ENCODE measurements around the gene MYO1B.

The MYO1B gene

DNA sequence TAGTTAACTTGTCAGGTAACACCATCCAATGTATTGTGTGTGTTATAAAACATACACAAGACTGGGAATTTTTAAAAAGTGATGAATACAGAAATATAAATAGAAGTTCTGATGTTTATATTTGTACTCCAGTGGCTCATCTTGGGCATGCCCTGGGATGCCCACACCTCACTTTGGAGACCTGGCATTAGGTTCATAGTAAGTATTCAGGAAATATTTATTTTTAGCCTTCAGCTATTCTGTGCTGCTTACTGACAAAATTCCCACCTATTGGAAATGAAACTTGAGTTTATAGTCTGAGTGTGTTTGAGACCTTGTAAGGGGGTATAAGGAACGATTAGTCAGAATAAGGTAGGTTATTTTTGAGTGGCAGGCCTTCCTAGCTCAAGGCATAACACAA is 67.5 kb downstream of the MYO1B start:
- TF ChIP-seq CTCF (IDR thresholded peaks at IDR 0.05; ENCODE audit: low read depth, low read length, missing control alignments) = no peak
- no peak overlapping the region for H3K4me3 ChIP-seq (replicated peaks; ENCODE audit: low read depth, low read length)
- no peak for DNase-seq (ENCODE audit: extremely low read depth, low read depth)

DNA sequence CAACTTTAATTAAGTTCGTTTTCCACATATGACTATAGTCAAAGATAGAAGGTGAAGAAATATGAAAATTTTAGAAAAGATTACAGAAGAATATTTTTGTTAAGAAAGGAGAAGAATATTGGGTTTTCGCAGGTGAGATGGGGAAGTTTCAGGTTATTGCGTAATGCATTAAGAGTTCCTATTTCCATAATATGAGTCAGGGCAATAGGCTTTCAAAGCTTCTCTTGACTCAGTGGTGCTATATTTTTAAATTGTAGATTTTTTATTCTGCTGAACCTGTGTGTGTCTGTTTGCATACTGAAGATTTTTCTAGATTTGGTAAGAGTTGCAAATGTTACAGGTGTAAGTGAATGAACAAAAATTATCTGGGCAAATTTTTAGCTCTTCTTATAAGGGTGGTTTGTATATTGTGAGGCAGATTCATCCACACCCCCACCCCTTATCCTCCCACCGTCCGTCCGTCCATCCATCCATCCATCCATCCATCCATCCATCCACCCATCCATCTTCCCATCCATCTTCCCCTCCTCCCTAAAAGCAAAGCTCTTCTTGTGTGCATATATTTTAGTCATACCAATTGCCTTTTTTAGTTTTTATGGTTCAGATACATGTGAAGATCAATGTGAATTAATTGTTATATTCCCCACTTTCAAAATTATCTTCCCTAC is 69.6 kb downstream of the MYO1B start:
- TF ChIP-seq CTCF (IDR thresholded peaks at IDR 0.05; ENCODE audit: low read depth, low read length, missing control alignments) = no peak
- no peak overlapping the region for H3K4me3 ChIP-seq (replicated peaks; ENCODE audit: low read depth, low read length)
- DNase-seq (ENCODE audit: extremely low read depth, low read depth) = no peak

DNA sequence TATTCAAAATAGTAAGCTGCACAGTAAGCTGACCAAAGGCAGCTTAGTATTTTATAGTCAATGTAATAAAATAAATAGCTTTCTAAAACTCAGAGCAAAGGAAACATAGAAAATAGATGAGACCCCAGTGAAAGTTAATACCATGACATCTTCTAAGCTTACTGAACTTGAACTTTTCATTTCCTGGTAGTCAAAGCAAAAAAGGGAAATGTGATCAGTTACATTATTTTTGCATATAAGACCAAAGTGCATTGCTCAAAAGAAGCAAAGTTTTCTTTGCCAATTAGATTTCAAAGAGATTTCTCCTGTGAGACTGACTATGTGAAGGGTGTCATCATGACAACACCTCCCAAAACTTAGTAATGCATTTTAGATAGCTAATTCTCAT is 70.2 kb downstream of the MYO1B start:
- no peak overlapping the region for H3K4me3 ChIP-seq (replicated peaks; ENCODE audit: low read depth, low read length)
- no peak for DNase-seq (ENCODE audit: extremely low read depth, low read depth)
- TF ChIP-seq CTCF (IDR thresholded peaks at IDR 0.05; ENCODE audit: low read depth, low read length, missing control alignments) = no peak

- TF ChIP-seq CTCF (IDR thresholded peaks at IDR 0.05; ENCODE audit: low read depth, low read length, missing control alignments) = no peak
- no peak overlapping the region for H3K4me3 ChIP-seq (replicated peaks; ENCODE audit: low read depth, low read length)
- DNase-seq (ENCODE audit: extremely low read depth, low read depth) = no peak
Measured at GRCh38 chr2:191316246-191316994, 71.2 kb downstream of the MYO1B start.

DNA sequence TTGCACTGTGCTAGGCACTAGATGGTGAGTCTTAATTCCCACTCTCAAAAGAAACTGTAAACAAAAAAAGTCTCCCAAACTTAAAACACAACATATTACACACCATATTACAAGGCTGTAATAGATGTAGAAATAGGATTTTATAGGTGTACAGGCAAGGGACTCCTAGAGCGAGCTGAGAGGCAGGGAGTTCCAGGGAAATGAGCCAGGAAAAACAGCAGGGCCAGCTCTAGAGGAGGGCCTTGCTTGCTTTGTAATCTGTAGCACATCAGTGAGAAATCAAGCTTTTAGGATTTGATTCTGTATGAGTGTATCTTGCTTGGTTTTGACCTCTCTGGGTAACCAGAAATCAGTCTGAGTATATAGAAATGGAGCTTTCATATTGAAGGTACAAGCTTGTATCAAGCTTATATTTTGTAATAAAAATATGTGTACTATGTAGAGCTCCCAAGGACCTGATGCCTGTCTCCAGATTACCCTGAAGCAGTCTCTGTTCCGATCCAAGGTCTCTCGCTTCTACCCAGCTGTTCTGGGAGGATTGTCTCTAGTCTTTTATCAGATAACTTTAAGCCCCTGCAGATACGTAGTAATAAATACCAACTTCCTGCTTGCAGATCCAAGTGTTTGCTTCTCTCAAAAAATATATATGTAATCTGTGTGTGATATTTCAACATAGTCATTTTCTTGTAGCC is 73.0 kb downstream of the MYO1B start:
- H3K4me3 ChIP-seq (replicated peaks; ENCODE audit: low read depth, low read length) = no peak overlapping the region
- DNase-seq (ENCODE audit: extremely low read depth, low read depth) = no peak
- no peak for TF ChIP-seq CTCF (IDR thresholded peaks at IDR 0.05; ENCODE audit: low read depth, low read length, missing control alignments)

- TF ChIP-seq CTCF (IDR thresholded peaks at IDR 0.05; ENCODE audit: low read depth, low read length, missing control alignments) = no peak
- no peak overlapping the region for H3K4me3 ChIP-seq (replicated peaks; ENCODE audit: low read depth, low read length)
- DNase-seq (ENCODE audit: extremely low read depth, low read depth) = peak; percentile 63
Measured at GRCh38 chr2:191318729-191319078, 73.5 kb downstream of the MYO1B start.
